Measurements from ENCODE around the gene WDR88. TPM values are rescaled to one million over a fixed set of nuclear protein-coding genes. Genes with fewer than 3 reads are reported as not detected.

WDR88 gene
- total and polyA plus RNA-seq, 10 of the 15 experiments (the other 5 are each of a cell fraction or from before 2014, with no cell fraction given) = 0.19 to 0.34 TPM; not detected in 8

DNA sequence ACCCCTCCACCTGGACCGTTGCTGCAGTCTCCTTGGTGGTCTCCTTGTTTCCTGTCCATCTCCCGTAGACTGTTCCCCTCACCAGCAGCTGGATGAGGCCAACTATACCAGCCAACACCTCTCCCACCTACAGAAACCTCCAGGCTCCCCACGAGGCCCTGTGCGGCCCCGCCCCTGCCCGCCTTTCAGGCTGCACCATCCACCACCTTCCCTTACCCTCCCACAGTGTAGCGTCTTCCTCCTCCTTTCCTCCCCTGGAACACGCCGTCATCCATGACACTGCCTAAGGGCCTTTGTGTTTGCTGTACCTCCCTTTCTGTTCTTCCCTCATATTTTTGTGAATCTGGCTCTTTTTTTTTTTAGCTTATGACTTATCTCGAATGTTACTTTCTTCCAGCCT lies 23.8 kb upstream of the WDR88 start:
- no peaks in the 10 kb centered on the region for H4K20me1 ChIP-seq (ENCODE audit: control insufficient read depth, insufficient read depth)
- ChIA-PET CTCF (no interaction called here), POLR2A (no interaction called here), SMC1A (ENCODE audit: uncharacterized antibody, unreplicated experiment) (no interaction called here), RAD21 (ENCODE audit: unreplicated experiment) (no interaction called here)
- H3K9me3 ChIP-seq (replicated peaks; ENCODE audit: control insufficient read depth, insufficient read depth, low read length) = no peaks in the 10 kb centered on the region
- H3K27ac ChIP-seq (ENCODE audit: control insufficient read depth, insufficient read depth) = no peak overlapping the region
- H3K9ac ChIP-seq (ENCODE audit: control insufficient read depth, insufficient read depth, low read length) = no peak overlapping the region
- WGBS (ENCODE audit: insufficient coverage, insufficient replicate concordance, low lambda C conversion rate, missing lambda C conversion rate) = 88% methylated on average over 10 of the region's 10 CpGs
- FAIRE-seq (no peak), ATAC-seq (no peak), DNase-seq (ENCODE audit: low read depth, low spot score) (no peak)
- no peaks in the 10 kb centered on the region for H3K4me1 ChIP-seq (ENCODE audit: control insufficient read depth, insufficient read depth, low read length)
- H3K27me3 ChIP-seq (replicated peaks in 1 of 2; ENCODE audit: control insufficient read depth in 2 of 2, insufficient read depth in 2 of 2, low read length in 1 of 2) = no peaks in the 10 kb centered on the region
- H3K79me2 ChIP-seq (ENCODE audit: control insufficient read depth, insufficient read depth, low read length) = no peaks in the 10 kb centered on the region
- in situ Hi-C loops (cut with MboI) = no loop called here
- H3K36me3 ChIP-seq (ENCODE audit: control insufficient read depth in 2 of 2, insufficient read depth in 2 of 2, low read length in 1 of 2) = peaks cover 4 to 13% of the 10 kb centered on the region in 2 experiments
- H3K4me2 ChIP-seq (ENCODE audit: control insufficient read depth, insufficient read depth) = no peak overlapping the region
- intact Hi-C loops (cut with micrococcal nuclease; ENCODE audit: unreplicated experiment) = no loop called here
- no peak overlapping the region for H3K4me3 ChIP-seq
- BruUV-seq (replicated peaks) = no TSS peak
- TF ChIP-seq RAD51 (IDR thresholded peaks at IDR 0.05) (no peak), IKZF2 (IDR thresholded peaks at IDR 0.05) (no peak), YBX1 (IDR thresholded peaks at IDR 0.05) (no peak), KDM1A (IDR thresholded peaks at IDR 0.05; ENCODE audit: borderline replicate concordance) (no peak), SUPT20H (IDR thresholded peaks at IDR 0.05; ENCODE audit: borderline replicate concordance, control insufficient read depth, low read depth, low read length) (no peak), ZNF384 (IDR thresholded peaks at IDR 0.05; ENCODE audit: borderline replicate concordance, low read depth, low read length) (no peak), CBX5 (IDR thresholded peaks at IDR 0.05; ENCODE audit: low read depth) (no peak), TAF1 (IDR thresholded peaks at IDR 0.05; ENCODE audit: borderline replicate concordance, low read depth, low read length) (no peak), TARDBP (IDR thresholded peaks at IDR 0.05; ENCODE audit: borderline replicate concordance) (no peak)
- TF ChIP-seq, protein P1, sequence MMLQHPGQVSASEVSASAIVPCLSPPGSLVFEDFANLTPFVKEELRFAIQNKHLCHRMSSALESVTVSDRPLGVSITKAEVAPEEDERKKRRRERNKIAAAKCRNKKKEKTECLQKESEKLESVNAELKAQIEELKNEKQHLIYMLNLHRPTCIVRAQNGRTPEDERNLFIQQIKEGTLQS (IDR thresholded peaks at IDR 0.05; ENCODE audit: borderline replicate concordance, extremely low read depth, low read depth, low read length) = no peak
- TF ChIP-seq, protein P2, sequence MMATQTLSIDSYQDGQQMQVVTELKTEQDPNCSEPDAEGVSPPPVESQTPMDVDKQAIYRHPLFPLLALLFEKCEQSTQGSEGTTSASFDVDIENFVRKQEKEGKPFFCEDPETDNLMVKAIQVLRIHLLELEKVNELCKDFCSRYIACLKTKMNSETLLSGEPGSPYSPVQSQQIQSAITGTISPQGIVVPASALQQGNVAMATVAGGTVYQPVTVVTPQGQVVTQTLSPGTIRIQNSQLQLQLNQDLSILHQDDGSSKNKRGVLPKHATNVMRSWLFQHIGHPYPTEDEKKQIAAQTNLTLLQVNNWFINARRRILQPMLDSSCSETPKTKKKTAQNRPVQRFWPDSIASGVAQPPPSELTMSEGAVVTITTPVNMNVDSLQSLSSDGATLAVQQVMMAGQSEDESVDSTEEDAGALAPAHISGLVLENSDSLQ (IDR thresholded peaks at IDR 0.05) = no peak
- H2AFZ ChIP-seq (ENCODE audit: control insufficient read depth, low read depth, low read length) = no peak overlapping the region

All from GM12878 (cell line).